ENCODE results near the gene SRGAP3.

SRGAP3 gene

DNA sequence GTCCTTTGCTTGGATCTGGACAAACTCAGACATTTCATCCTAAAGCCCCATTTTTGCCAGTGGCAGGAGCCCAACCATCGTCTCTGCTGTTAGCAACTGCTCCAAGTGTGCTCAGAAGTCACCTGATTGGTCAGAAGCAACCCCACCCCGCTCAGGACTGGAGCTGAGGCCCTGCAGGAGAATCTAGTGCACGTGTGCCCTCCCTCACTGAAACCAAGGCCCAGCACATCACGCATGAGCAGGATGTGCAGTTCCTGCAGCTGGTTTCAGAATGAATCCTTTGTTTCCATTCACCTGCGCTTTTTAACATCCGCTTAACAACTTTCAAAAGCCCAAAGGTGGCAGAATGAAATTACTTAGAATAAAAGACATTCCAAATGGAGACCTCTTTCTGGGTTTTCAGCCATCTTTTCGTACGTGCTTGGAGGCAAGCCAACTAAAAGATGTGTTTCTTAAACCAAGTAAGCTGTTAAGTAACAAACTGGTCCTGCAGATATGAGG lies 81.2 kb downstream of the SRGAP3 start:
- peak; percentile 65 for DNase-seq (ENCODE audit: insufficient read length)
- peak; percentile 94 for FAIRE-seq
- TF ChIP-seq POLR2AphosphoS5 (IDR thresholded peaks at IDR 0.05; ENCODE audit: low read depth, low read length) (no peak), TAF1 (IDR thresholded peaks at IDR 0.05; ENCODE audit: borderline replicate concordance, low read depth, low read length) (no peak), POLR2A (IDR thresholded peaks at IDR 0.05; ENCODE audit: low read depth, low read length) (no peak)

DNA sequence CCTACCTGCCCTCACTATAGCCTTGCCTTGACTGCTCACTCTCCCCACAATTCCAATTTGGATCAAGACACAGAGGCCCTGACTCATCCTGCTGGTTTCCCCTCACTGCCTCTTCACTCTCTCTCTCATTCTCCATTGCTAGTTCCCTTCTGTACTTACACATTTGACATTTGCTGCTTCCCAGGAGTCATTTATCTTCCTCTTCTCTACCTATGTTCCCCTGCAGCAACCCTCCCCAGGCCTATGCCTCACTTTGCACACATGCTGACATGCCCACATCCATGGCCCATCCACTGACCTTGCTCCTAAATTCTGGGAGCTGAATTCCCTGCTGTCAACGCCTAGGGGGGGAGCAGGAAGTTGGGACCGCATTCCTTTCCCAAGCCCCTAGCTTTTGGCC lies 82.2 kb downstream of the SRGAP3 start:
- FAIRE-seq (no peak), DNase-seq (ENCODE audit: insufficient read length) (no peak)

DNA sequence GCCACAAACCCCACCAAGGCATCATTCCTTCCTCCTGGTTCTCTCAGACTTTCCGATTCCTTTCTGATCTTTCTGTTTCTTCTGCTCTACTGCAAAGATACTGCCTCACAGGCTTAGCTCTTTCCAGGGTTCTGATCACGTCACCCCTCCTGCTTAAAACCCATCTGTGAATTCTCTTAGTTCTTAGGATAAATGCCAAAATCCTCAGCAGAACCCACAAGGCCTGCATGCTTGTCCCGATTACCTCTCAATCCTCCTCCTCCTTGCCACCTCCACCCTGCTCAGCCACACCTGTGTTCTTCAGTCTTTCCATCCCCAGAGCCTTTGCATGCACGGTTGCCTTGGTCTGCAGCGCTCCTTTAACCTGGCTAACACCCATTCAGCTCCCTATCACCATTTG lies 84.0 kb downstream of the SRGAP3 start:
- no peak for DNase-seq (ENCODE audit: insufficient read length)
- no peak for TF ChIP-seq POLR2A (IDR thresholded peaks at IDR 0.05; ENCODE audit: low read depth, low read length)
- TF ChIP-seq TAF1 (IDR thresholded peaks at IDR 0.05; ENCODE audit: borderline replicate concordance, low read depth, low read length), result no peak
- no peak for TF ChIP-seq POLR2AphosphoS5 (IDR thresholded peaks at IDR 0.05; ENCODE audit: low read depth, low read length)
- FAIRE-seq, result no peak

More for the DNA sequence above, 82.2 kb downstream of the SRGAP3 start:
- TF ChIP-seq POLR2A (IDR thresholded peaks at IDR 0.05; ENCODE audit: low read depth, low read length) (no peak), POLR2AphosphoS5 (IDR thresholded peaks at IDR 0.05; ENCODE audit: low read depth, low read length) (no peak), TAF1 (IDR thresholded peaks at IDR 0.05; ENCODE audit: borderline replicate concordance, low read depth, low read length) (no peak)

DNA sequence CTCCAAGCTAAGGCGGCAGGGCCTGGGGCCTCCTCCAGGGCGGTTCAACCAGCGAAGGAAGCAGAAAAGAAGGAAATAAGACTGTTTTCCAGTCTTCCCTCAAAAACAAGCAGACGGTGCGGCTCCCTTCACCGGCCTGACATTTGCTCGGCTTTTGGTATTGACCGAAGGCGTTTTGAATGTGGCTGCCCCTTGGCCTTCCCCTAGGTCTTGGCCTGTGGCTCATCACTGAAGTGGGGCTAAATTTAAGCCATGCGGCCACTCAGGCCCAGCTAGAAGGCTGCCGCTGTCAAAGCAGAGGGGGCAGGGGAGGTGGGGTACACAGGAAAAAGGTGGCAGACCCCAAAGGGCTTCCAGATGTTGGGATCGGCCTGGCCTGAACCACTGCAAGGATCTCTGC lies 86.2 kb downstream of the SRGAP3 start:
- TF ChIP-seq POLR2AphosphoS5 (IDR thresholded peaks at IDR 0.05; ENCODE audit: low read depth, low read length) (no peak), POLR2A (IDR thresholded peaks at IDR 0.05; ENCODE audit: low read depth, low read length) (no peak), TAF1 (IDR thresholded peaks at IDR 0.05; ENCODE audit: borderline replicate concordance, low read depth, low read length) (no peak)
- FAIRE-seq (no peak), DNase-seq (ENCODE audit: insufficient read length) (no peak)

DNA sequence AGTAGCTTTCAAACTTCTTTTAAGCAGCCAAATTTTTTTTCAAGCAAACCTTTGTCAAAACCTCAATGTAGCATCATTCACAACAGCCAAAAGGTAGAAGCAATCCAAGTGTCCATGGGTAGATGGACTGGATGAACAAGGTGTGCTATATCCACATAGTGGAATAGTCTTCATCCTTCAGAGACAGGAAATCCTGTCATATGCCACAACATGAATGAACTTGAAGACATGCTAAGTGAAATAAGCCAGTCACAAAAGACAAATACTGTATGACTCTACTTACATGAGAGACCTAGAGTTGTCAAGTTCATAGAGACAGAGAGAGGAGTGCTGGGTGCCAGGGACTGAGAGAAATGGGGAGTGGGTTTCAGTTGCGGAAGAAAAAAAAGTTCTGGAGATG lies 87.6 kb downstream of the SRGAP3 start:
- TF ChIP-seq POLR2A (IDR thresholded peaks at IDR 0.05; ENCODE audit: low read depth, low read length), result no peak
- no peak for TF ChIP-seq POLR2AphosphoS5 (IDR thresholded peaks at IDR 0.05; ENCODE audit: low read depth, low read length)
- TF ChIP-seq TAF1 (IDR thresholded peaks at IDR 0.05; ENCODE audit: borderline replicate concordance, low read depth, low read length), result no peak
- DNase-seq (ENCODE audit: insufficient read length), result no peak
- FAIRE-seq, result no peak

DNA sequence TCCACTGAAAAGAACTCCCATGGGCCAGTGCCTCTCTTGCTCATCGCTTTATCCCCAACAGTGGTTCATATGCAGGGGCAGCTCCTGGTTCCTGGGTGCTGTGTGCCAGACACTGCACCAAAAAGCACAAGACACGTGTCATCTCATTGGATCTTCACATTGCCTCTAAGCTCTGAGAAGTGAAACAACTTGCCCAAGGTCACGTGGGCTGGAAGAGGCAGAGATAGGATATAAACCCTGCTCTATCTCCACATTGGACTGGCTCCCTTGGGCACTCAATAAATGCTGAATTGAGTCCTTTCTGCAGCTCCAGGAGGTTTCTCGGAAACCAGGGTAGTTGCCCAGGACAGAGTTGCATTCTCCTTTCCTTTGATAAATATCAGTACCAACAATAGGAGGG lies 88.1 kb downstream of the SRGAP3 start:
- TF ChIP-seq TAF1 (IDR thresholded peaks at IDR 0.05; ENCODE audit: borderline replicate concordance, low read depth, low read length), result no peak
- TF ChIP-seq POLR2AphosphoS5 (IDR thresholded peaks at IDR 0.05; ENCODE audit: low read depth, low read length), result no peak
- no peak for TF ChIP-seq POLR2A (IDR thresholded peaks at IDR 0.05; ENCODE audit: low read depth, low read length)
- DNase-seq (ENCODE audit: insufficient read length) (no peak), FAIRE-seq (no peak)

DNA sequence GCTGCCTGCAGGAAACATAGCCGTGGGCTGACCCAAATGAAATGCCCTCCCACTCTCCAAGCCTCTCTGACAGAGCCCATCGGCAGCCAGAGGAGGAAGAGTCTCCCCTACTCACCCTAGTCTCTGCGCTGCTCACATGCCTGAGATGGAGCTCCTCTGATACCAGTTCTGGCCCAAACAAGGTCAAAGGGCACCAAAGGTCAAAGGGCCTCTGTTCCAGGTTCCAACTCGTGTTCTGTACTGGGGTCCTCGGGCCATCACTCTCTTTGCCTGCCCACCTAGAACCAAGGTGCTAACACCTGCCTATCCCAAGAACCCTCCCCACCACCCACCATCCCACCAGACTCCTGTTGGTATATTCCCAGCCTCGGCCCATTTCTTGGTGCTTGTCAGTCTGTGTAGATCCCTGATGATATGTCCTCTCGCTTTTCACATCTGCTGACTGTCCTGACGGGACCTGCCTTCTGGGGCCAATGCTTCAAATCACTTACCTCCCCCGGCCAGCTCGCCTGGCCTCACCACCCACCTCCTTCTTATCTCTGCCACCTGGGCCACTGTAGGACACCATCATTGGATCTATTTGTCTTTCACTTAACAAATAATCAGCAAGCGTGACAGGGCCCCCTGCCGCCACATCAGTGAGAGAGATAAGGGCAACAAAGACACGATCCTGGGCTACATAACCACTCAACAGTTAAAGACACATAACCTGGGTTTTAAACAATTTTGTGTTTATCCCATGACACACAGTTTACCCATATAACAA lies 90.4 kb downstream of the SRGAP3 start:
- DNase-seq (ENCODE audit: insufficient read length) (no peak), FAIRE-seq (no peak)
- no peak for TF ChIP-seq POLR2A (IDR thresholded peaks at IDR 0.05; ENCODE audit: low read depth, low read length)
- no peak for TF ChIP-seq TAF1 (IDR thresholded peaks at IDR 0.05; ENCODE audit: borderline replicate concordance, low read depth, low read length)
- no peak for TF ChIP-seq POLR2AphosphoS5 (IDR thresholded peaks at IDR 0.05; ENCODE audit: low read depth, low read length)

DNA sequence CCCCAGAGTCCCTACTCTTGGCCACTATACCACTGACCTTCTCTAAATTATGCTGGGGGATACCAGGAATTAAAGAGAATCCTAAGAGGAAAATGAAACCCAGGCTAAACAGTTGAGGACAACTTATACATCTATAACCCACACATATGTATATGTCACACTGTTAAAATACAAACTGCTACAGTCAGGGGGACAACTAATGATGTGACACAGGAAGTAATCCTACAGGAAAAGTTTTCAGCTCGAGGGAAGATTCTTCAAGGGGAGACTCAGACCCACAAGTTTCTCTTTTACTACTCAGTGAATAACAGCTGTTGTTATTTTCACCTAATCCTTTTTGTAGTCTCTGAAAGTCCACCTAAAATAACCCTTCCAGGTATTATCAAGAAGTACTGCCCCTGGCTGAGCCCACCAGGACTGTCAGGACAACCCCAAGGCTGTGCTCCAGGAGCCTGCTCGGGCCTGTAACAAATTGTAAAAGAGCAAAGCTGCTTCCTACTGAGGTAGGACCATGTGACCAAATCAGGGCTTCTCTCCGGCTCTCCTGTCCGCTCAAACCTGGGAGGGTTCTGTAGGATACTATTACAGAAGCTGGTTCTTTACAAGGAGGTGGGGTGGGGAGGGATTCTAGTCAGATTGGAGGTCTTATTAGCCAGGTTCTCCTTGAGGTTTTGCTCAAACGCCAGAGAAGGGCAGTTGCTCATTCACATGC lies 91.6 kb downstream of the SRGAP3 start:
- DNase-seq (ENCODE audit: insufficient read length) (no peak), FAIRE-seq (no peak)
- TF ChIP-seq POLR2AphosphoS5 (IDR thresholded peaks at IDR 0.05; ENCODE audit: low read depth, low read length) (no peak), POLR2A (IDR thresholded peaks at IDR 0.05; ENCODE audit: low read depth, low read length) (no peak), TAF1 (IDR thresholded peaks at IDR 0.05; ENCODE audit: borderline replicate concordance, low read depth, low read length) (no peak)

DNA sequence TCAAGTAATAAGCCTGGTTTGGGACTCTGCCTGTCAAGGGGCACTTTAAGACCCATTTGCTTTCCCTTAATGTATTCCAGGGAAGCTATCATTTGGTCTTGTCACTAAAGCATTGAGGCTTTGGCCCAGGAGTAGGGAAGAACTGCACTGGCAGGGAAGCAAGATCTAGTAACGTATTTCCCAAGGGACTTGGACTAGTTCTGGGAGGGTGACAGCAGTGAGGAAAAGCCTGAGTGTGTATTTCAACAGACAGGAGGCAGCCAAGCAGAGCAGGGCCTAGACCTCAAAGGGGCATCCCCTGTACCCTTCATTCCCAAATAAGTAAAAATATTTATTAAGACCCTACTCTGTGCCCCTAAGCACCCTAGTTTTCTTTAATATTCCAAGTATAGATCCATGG lies 92.8 kb downstream of the SRGAP3 start:
- FAIRE-seq, result no peak
- no peak for TF ChIP-seq TAF1 (IDR thresholded peaks at IDR 0.05; ENCODE audit: borderline replicate concordance, low read depth, low read length)
- DNase-seq (ENCODE audit: insufficient read length), result no peak

DNA sequence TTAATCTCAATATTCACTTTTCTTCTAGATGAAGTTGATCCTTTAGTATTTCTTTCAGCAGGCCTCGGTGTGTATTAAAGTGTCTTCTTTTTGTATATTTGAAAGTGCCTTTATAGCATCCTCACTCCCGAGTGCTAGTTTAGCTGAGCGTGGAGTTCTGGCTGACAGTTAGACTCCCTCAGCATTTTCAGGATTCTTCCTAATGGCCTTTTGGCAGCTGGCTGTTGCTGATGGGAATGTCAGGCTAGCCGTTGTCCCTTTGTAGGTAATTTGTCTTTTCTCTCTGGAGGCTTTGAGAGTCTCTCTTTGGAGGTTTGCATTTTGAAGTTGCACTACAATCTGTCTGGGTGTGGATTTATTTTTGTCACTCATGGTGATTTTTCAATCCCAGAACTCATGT lies 94.4 kb downstream of the SRGAP3 start:
- no peak for FAIRE-seq

DNA sequence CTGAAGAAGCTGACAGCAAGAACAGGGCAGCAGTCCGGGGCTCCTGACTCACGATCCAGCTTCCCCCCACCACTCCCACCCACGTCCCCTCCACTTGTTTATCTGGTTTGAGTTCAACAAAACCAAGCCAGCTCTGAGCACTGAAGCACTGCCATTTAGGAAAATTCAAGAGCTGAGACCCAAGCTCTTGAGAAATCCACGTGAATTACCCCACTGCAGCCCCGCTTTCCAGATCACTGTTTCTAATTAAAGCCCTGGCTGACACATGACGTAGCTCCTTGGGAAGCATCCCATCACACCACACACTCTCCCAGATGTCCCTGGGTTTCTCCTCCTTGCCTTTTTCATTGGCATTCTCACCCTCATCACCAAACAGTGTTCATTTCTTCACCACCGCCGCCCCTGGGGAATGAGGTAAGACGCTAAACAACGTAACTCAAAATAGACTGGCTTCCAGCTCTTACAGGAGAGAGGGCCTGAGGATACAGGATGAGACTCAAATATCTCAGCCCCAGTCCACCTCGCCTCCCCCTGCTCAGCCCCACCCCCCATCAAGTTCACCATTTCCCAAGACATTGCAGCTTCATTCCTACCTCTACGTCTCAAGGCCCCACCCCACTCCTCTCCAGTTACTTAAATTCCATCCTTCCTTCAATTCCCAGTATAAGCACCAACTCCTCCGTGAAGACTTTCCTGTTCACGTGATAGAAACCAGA lies 95.4 kb downstream of the SRGAP3 start:
- no peak for FAIRE-seq

More for the DNA sequence above, 94.4 kb downstream of the SRGAP3 start:
- DNase-seq (ENCODE audit: insufficient read length), result no peak
- no peak for TF ChIP-seq TAF1 (IDR thresholded peaks at IDR 0.05; ENCODE audit: borderline replicate concordance, low read depth, low read length)

More for the DNA sequence above, 95.4 kb downstream of the SRGAP3 start:
- TF ChIP-seq TAF1 (IDR thresholded peaks at IDR 0.05; ENCODE audit: borderline replicate concordance, low read depth, low read length) (no peak), POLR2AphosphoS5 (IDR thresholded peaks at IDR 0.05; ENCODE audit: low read depth, low read length) (no peak), POLR2A (IDR thresholded peaks at IDR 0.05; ENCODE audit: low read depth, low read length) (no peak)
- DNase-seq (ENCODE audit: insufficient read length), result no peak
